ENCODE results near the gene CYSRT1. TPM values are rescaled to one million over a fixed set of nuclear protein-coding genes. Genes with fewer than 3 reads are reported as not detected.

CYSRT1 gene
- polyA plus RNA-seq, 1 donor: 71.7 TPM

GRCh38 chr9:137190315-137190856, 34.6 kb upstream of the CYSRT1 start:
- Histone ChIP-seq H3K27ac (ENCODE audit: low read length) (no peak overlapping the region), H3K27me3 (ENCODE audit: control insufficient read depth, insufficient read depth, low read length) (no peaks in the 10 kb centered on the region), H3K9me3 (ENCODE audit: control insufficient read depth, low read depth, low read length) (no peaks in the 10 kb centered on the region), H3K36me3 (ENCODE audit: control insufficient read depth, insufficient read depth, low read length) (peaks cover 57% of the 10 kb centered on the region), H3K4me3 (ENCODE audit: low read length) (peak overlapping the region; percentile 100), H3K4me1 (ENCODE audit: control insufficient read depth, insufficient read depth, low read length) (peaks cover 48% of the 10 kb centered on the region)
- no peak for DNase-seq
- no CpG with 5 or more reads among the region's 9 CpGs for WGBS (ENCODE audit: insufficient coverage, low lambda C conversion rate)

- H3K27ac ChIP-seq (ENCODE audit: low read length): no peak overlapping the region
- no peaks in the 10 kb centered on the region for H3K27me3 ChIP-seq (ENCODE audit: control insufficient read depth, insufficient read depth, low read length)
- no peaks in the 10 kb centered on the region for H3K9me3 ChIP-seq (ENCODE audit: control insufficient read depth, low read depth, low read length)
- H3K36me3 ChIP-seq (ENCODE audit: control insufficient read depth, insufficient read depth, low read length): peaks cover 50% of the 10 kb centered on the region
- H3K4me3 ChIP-seq (ENCODE audit: low read length): no peak overlapping the region
- no CpG with 5 or more reads among the region's 3 CpGs for WGBS (ENCODE audit: insufficient coverage, low lambda C conversion rate)
- no peak for DNase-seq
- H3K4me1 ChIP-seq (ENCODE audit: control insufficient read depth, insufficient read depth, low read length): peaks cover 56% of the 10 kb centered on the region
Observed at GRCh38 chr9:137191245-137191644, 33.7 kb upstream of the CYSRT1 start.

GRCh38 chr9:137191691-137192447, 33.1 kb upstream of the CYSRT1 start:
- H3K27me3 ChIP-seq (ENCODE audit: control insufficient read depth, insufficient read depth, low read length): no peaks in the 10 kb centered on the region
- H3K27ac ChIP-seq (ENCODE audit: low read length): no peak overlapping the region
- peaks cover 43% of the 10 kb centered on the region for H3K36me3 ChIP-seq (ENCODE audit: control insufficient read depth, insufficient read depth, low read length)
- H3K9me3 ChIP-seq (ENCODE audit: control insufficient read depth, low read depth, low read length): no peaks in the 10 kb centered on the region
- no peak for DNase-seq
- H3K4me3 ChIP-seq (ENCODE audit: low read length): no peak overlapping the region
- peaks cover 56% of the 10 kb centered on the region for H3K4me1 ChIP-seq (ENCODE audit: control insufficient read depth, insufficient read depth, low read length)
- no CpG with 5 or more reads among the region's 22 CpGs for WGBS (ENCODE audit: insufficient coverage, low lambda C conversion rate)

- Histone ChIP-seq H3K27me3 (ENCODE audit: control insufficient read depth, insufficient read depth, low read length) (no peaks in the 10 kb centered on the region), H3K4me1 (ENCODE audit: control insufficient read depth, insufficient read depth, low read length) (peaks cover 56% of the 10 kb centered on the region), H3K36me3 (ENCODE audit: control insufficient read depth, insufficient read depth, low read length) (peaks cover 40% of the 10 kb centered on the region), H3K4me3 (ENCODE audit: low read length) (no peak overlapping the region), H3K9me3 (ENCODE audit: control insufficient read depth, low read depth, low read length) (no peaks in the 10 kb centered on the region), H3K27ac (ENCODE audit: low read length) (no peak overlapping the region)
- DNase-seq: no peak
- no CpG with 5 or more reads among the region's 10 CpGs for WGBS (ENCODE audit: insufficient coverage, low lambda C conversion rate)
Observed at GRCh38 chr9:137192448-137192780, 32.6 kb upstream of the CYSRT1 start.

- Histone ChIP-seq H3K4me1 (ENCODE audit: control insufficient read depth, insufficient read depth, low read length) (peaks cover 57% of the 10 kb centered on the region), H3K4me3 (ENCODE audit: low read length) (no peak overlapping the region), H3K9me3 (ENCODE audit: control insufficient read depth, low read depth, low read length) (no peaks in the 10 kb centered on the region), H3K36me3 (ENCODE audit: control insufficient read depth, insufficient read depth, low read length) (peaks cover 40% of the 10 kb centered on the region), H3K27me3 (ENCODE audit: control insufficient read depth, insufficient read depth, low read length) (no peaks in the 10 kb centered on the region), H3K27ac (ENCODE audit: low read length) (no peak overlapping the region)
- no CpG with 5 or more reads among the region's 2 CpGs for WGBS (ENCODE audit: insufficient coverage, low lambda C conversion rate)
- DNase-seq: no peak
Observed at GRCh38 chr9:137192859-137193258, 32.1 kb upstream of the CYSRT1 start.

GRCh38 chr9:137193771-137194170, 31.2 kb upstream of the CYSRT1 start:
- no CpG with 5 or more reads among the region's 14 CpGs for WGBS (ENCODE audit: insufficient coverage, low lambda C conversion rate)
- no peaks in the 10 kb centered on the region for H3K27me3 ChIP-seq (ENCODE audit: control insufficient read depth, insufficient read depth, low read length)
- no peak overlapping the region for H3K4me3 ChIP-seq (ENCODE audit: low read length)
- peaks cover 40% of the 10 kb centered on the region for H3K36me3 ChIP-seq (ENCODE audit: control insufficient read depth, insufficient read depth, low read length)
- no peak overlapping the region for H3K27ac ChIP-seq (ENCODE audit: low read length)
- no peaks in the 10 kb centered on the region for H3K9me3 ChIP-seq (ENCODE audit: control insufficient read depth, low read depth, low read length)
- no peak for DNase-seq
- H3K4me1 ChIP-seq (ENCODE audit: control insufficient read depth, insufficient read depth, low read length): peaks cover 65% of the 10 kb centered on the region

- no peak for DNase-seq
- Histone ChIP-seq H3K9me3 (ENCODE audit: control insufficient read depth, low read depth, low read length) (no peaks in the 10 kb centered on the region), H3K27me3 (ENCODE audit: control insufficient read depth, insufficient read depth, low read length) (no peaks in the 10 kb centered on the region), H3K27ac (ENCODE audit: low read length) (no peak overlapping the region), H3K36me3 (ENCODE audit: control insufficient read depth, insufficient read depth, low read length) (peaks cover 40% of the 10 kb centered on the region), H3K4me1 (ENCODE audit: control insufficient read depth, insufficient read depth, low read length) (peaks cover 69% of the 10 kb centered on the region), H3K4me3 (ENCODE audit: low read length) (no peak overlapping the region)
- no CpG with 5 or more reads among the region's 16 CpGs for WGBS (ENCODE audit: insufficient coverage, low lambda C conversion rate)
Observed at GRCh38 chr9:137194388-137194787, 30.6 kb upstream of the CYSRT1 start.

- Histone ChIP-seq H3K4me3 (ENCODE audit: low read length) (no peak overlapping the region), H3K9me3 (ENCODE audit: control insufficient read depth, low read depth, low read length) (no peaks in the 10 kb centered on the region), H3K36me3 (ENCODE audit: control insufficient read depth, insufficient read depth, low read length) (peaks cover 38% of the 10 kb centered on the region), H3K4me1 (ENCODE audit: control insufficient read depth, insufficient read depth, low read length) (peaks cover 67% of the 10 kb centered on the region), H3K27ac (ENCODE audit: low read length) (peak overlapping the region; percentile 68), H3K27me3 (ENCODE audit: control insufficient read depth, insufficient read depth, low read length) (no peaks in the 10 kb centered on the region)
- WGBS (ENCODE audit: insufficient coverage, low lambda C conversion rate): no CpG with 5 or more reads among the region's 10 CpGs
- no peak for DNase-seq
Observed at GRCh38 chr9:137194909-137195308, 30.1 kb upstream of the CYSRT1 start.

- Histone ChIP-seq H3K9me3 (ENCODE audit: control insufficient read depth, low read depth, low read length) (no peaks in the 10 kb centered on the region), H3K4me1 (ENCODE audit: control insufficient read depth, insufficient read depth, low read length) (peaks cover 59% of the 10 kb centered on the region), H3K27me3 (ENCODE audit: control insufficient read depth, insufficient read depth, low read length) (no peaks in the 10 kb centered on the region), H3K27ac (ENCODE audit: low read length) (peak overlapping the region; percentile 68), H3K4me3 (ENCODE audit: low read length) (no peak overlapping the region), H3K36me3 (ENCODE audit: control insufficient read depth, insufficient read depth, low read length) (peaks cover 30% of the 10 kb centered on the region)
- 20% methylated on average over 1 of the region's 21 CpGs for WGBS (ENCODE audit: insufficient coverage, low lambda C conversion rate)
- DNase-seq: peak; percentile 56 to 82
Observed at GRCh38 chr9:137195525-137196220, 29.3 kb upstream of the CYSRT1 start.

GRCh38 chr9:137198051-137198901, 26.7 kb upstream of the CYSRT1 start:
- Histone ChIP-seq H3K27me3 (ENCODE audit: control insufficient read depth, insufficient read depth, low read length) (no peaks in the 10 kb centered on the region), H3K4me1 (ENCODE audit: control insufficient read depth, insufficient read depth, low read length) (peaks cover 61% of the 10 kb centered on the region), H3K27ac (ENCODE audit: low read length) (peak overlapping the region; percentile 83), H3K9me3 (ENCODE audit: control insufficient read depth, low read depth, low read length) (no peaks in the 10 kb centered on the region), H3K36me3 (ENCODE audit: control insufficient read depth, insufficient read depth, low read length) (peaks cover 7% of the 10 kb centered on the region), H3K4me3 (ENCODE audit: low read length) (peak overlapping the region; percentile 67)
- peak; percentile 67 to 85 for DNase-seq
- no CpG with 5 or more reads among the region's 19 CpGs for WGBS (ENCODE audit: insufficient coverage, low lambda C conversion rate)
